HG03039 (cell line): ENCODE measurements around the gene C12orf60.
A peak's percentile ranks its signal among the peaks of the same experiment; 100 is the strongest.

ENCODE experiments used
- ATAC-seq: cut with Tn5 transposase; IDR thresholded peaks from one replicate; pipeline ENCODE4 v1.9.1; 2021; ENCODE audit warnings: mild to moderate bottlenecking, moderate library complexity; ENCODE audit not compliant: unreplicated experiment

The C12orf60 gene

DNA sequence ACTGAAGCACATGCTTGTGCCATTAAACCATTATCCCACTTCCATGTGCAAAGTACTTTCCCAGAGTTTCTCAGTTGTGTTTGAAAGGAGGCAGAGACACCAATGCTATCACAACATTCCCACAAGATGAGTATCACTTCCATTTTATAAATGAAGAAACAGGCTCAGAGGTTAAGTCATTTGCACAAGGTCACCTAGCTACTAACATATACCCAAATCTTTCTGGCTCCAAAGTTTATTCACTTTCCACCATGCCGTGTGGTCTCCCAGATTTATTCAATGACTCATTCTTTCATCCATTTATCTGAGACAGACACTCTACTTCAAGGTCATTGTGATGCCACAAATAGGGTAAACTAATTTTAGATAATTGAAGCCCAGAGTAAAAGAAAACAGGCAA, 30.5 kb downstream of the C12orf60 start:
- no peak for ATAC-seq

DNA sequence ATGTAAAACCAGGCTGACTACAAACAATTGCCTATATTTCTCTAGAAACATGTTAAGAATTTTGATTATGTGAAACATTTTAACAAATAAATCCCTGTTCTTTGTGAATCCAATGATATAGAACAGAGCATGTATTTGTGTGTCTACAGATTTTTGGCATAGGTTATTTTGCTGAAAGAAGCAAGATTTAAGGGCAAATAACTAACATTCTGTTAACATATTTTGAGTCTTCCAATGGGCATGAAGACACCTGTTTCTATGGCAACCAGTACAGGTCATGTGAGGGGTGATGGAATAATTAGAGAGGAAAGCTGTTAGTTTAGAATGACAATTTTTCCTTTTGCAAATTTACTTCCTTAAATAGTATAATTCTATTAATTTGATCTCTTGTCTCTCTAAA, 31.0 kb downstream of the C12orf60 start:
- no peak for ATAC-seq

DNA sequence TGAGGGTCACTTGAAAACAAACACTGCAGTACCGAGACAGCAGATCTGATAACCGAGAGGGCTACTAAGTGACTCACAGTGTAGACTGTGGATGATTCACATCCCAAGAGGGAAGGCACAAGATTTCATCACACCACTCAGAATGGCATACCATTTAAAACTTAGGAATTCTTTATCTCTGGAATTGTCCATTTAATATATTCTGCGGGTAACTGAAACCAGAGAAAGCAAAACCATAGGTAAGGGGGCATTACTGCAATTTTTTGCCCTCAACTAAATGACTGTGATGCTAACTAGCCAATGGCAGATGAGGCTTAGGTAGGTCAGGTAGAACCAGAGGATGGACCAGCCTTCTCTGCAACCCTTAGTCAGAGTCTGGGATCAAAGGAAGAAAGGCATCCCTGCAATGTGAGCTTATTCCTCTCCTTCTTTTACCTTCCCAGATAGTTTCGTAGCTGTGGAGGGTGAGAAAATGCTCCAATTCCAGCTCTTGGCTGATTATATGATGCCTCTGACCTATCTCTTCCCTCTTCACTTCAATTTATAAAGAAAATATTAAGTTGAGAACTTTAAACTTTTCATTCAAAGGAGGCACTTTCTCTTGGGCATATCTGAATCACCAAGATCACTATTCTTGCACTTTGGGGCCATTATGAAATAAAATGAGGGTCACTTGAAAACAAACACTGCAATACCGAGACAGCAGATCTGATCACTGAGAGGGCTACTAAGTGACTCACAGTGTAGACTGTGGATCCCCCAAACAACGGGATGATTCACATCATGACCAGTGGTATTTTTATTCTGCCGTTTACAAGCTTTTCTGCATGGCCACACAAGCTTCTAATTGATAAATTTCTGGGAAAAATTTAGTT, 33.1 kb downstream of the C12orf60 start:
- ATAC-seq = no peak

DNA sequence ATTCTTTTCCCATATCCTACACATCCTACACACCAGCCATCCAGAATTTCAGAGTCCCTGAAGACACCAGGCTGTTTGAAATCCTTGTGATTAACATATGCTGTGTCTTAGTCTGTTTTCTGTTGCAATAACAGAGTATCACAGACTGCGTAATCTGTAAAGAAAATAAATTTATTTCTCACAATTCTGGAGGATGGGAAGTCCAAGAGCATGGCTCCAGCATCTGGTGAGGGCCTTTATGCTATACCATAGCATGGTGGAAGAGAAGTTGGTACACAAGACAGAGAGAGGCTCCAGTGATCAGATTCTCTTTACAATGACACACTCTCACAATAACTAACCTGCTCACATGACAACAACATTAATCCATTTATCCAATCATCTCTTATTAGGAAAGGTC, 35.8 kb downstream of the C12orf60 start:
- no peak for ATAC-seq

DNA sequence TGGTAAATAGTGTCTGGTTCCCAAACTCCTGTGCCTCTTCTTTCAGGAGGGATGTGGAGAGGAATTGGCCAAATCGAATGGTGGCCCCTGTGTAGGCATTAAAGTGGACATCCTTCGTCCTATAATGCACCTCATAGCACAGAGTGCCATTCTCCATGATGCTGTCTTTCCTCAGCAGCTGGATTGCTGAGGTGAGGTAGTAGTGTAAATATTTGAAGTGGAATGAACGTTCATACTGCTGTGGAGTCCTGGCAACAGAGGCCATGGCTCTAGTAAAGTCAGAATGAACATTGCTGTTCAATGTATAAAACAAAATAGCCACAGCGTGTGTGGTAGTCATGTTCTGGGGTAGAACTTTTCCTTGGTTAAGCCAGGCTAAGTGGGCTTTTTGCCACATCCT, 37.1 kb downstream of the C12orf60 start:
- no peak for ATAC-seq

DNA sequence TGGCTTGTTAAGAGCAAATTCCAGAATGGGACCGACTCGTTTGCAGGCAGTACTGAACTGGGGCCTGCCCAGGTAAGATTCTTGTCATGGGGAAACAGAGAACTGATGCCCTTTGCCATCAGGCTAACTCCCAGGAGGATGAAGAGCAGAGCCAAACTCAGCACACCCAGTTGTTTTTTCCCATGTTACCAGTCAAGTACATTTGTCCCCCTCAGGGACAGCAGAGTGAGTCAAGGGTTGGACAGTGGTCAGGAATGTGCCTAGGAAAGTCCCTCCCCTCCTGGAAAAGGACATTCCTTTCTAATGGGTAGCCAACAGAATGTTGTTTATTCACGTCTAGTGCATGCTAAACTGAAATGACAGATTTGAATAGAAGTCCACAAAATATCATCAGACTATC, 38.3 kb downstream of the C12orf60 start:
- no peak for ATAC-seq

DNA sequence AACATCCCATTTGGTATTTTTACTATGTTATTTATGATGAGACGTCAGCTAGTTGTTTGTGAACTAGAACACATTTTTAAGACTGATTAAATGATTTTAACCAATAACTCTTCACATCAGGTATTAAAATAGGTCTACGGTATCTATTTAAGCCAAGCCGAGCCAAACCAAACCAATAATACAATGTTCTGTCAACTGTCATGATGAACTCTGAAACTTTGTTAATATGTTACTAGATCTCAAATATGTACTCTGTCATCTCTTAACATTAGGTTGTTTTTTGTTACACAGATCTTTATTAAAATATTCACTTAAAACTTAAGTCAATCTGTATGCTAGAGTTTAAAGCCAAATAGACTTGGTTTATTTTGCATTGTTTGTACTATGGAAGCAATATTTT, 38.8 kb downstream of the C12orf60 start:
- no peak for ATAC-seq

DNA sequence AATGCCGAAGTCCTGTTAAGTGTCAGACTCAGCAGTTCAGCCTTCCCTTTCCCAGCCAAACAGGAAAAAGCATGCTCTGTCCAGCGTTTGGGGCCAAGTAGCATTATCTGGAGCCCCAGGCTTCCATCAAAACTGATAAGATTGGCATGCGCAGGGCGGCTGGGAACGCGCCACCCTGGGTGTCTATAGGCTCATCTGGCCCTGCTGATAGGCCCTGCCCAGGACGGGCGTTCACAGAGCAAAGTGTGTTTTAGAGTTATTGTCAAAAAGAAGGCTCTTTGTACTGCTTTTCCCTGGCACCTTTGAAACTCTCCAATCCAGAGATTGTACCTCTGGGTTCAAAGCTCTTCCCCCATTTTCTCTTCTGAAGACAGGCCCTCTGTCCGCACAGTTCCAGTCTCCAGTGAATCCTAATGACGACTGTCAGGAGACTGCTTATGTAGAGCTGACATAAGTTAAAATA, 40.0 kb downstream of the C12orf60 start, which contains the start of gene ART4:
TSS of gene ART4 (minus strand) at position 102 of the 463 bp plus-strand sequence. CDS start 413 bp downstream, outside the sequence.
- no peak for ATAC-seq

DNA sequence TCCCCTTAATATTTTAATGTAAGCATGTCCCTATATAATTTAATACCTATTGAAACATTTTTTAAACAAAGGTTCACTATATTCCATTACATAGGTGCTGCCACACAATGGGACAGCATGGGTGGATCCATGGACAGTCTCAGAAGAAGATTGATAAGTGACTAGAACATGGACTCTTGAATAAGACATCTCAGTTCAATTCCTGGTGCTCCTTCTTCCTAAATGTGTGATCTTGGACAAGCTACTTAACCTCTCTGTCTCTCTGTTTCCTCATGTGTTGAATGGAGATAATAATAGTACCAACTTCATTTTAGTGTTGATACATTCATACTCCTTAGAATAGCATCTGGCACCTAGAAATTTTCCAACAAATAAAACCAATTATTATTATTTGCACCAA, 40.9 kb downstream of the C12orf60 start:
- no peak for ATAC-seq

DNA sequence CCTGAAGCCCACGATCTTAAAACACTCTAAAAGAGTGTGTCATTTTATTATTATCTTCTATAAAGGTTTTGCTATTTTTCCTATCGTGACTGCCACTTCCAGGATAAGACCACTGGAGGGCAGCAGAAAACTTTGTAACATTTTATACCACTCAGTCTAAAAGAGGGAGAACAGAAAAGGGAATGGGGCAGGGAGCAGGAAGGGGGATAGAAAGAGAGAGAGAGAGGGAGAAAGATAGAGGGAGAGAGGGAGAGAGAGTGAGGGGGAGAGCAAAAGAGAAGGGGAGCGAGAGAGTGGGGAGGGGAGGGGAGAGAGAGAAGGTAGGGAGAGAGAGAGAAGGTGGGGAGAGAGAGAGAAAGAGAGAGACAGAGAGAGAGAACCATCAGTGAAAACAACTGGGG, 41.9 kb downstream of the C12orf60 start:
- ATAC-seq = no peak

DNA sequence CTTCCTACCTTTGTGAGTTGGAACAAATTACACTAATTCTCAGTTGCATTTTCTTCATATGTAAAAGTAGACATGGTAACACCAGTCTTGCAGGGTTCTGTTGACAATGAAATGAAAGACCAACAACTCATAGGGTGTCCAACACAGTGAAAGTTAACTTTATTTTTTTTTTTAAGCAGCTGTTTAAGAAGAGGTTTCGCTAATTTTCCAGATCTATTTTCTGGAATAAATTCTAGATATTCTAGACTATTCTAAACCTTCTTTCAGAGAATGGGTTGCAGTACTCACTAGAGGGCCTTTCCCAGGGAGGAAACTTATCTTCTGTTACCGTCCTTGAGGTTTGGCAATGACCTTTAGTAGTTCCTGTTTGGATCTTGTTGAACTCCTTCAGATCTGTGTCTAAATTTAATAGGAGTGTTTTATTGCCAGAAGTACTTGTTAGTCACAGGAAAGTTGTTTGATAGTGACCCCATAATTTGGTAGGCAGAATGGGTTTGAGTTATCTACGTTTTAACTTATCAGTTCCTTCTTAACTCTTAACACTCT, 42.6 kb downstream of the C12orf60 start:
- no peak for ATAC-seq

DNA sequence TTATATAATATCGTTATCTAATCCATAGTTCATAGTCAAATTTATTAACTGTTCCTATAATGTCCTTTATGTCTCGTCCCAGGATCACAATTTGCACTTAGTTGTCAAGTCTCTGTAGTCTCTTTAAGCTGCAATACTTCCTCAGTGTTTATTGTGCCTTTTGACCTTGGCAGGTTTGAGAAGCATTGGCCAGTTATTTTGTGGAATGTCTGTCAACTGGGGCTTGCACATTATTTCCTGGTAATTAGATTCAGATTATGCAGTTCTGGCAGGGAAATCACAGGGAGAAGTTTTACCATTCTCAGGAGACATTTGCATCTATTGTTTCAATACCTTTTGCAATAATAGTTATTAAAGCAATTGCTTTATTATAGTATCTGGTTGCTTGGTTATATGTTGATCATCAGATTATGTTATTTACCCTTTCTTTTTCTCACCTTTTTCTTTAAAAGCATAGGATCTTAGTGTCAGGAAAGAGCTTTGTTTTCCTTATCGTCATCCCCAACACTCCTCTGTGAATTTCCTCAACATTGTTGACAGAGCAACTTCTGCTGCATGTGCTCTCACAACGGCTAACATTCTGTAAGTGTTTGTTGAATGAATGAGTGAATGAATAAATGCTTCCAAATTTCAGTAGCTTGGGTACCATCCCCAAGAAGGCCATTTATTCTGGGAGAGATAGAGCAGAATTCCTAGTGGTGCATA, 43.6 kb downstream of the C12orf60 start:
- no peak for ATAC-seq

DNA sequence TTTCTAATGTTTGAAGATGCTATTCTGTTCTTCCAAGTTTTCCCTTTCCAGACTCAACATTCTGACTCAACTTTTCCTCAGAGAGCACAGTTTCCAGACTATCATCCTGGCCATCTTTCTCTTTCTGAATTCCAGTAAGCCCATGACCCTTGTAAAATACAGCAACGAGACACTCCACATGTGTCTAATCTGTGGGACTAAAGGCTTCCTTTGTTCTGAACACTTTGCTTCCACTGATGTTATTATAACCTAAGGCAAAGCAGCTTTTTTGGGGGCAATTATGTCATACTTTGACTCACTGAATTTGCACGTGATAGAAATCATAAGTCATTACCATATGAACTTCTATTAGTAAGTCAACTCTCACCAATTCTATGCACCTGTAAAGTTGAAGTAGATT, 46.2 kb downstream of the C12orf60 start:
- no peak for ATAC-seq

DNA sequence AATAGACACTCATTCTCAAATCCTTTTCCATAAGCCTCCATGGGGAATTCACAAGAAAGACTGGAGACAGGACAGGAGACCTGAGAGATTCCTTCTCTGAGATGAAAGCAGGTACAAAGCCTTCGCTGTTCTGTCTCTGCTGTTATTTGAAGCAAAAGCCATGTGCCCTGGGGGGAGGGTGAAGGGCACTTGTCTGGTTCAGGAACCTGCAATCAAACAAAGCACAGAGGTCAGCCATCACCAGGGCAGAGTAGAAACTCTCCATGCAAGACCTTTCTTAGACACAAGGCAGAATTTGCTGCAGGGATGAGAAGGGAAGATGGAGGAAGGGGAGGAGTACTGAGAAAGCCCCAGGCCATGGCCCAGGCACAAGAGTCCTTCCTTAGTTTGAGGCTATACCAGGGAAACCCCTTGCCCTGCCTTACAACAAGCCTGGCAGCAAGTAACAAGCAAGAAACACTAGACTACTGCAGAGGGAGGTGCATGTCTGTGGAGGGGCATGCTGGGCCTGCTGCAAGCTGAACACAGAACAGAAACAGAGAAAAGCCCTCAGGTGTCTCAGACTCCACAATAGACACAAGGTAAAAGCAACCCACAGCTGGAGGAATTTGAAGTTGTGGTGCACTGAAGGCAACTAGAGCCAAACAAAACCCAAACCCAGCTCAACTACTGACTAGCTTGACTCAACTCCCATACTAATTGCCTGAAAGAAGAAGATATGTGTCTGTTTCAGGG, 47.6 kb downstream of the C12orf60 start:
- ATAC-seq = peak; percentile 78

DNA sequence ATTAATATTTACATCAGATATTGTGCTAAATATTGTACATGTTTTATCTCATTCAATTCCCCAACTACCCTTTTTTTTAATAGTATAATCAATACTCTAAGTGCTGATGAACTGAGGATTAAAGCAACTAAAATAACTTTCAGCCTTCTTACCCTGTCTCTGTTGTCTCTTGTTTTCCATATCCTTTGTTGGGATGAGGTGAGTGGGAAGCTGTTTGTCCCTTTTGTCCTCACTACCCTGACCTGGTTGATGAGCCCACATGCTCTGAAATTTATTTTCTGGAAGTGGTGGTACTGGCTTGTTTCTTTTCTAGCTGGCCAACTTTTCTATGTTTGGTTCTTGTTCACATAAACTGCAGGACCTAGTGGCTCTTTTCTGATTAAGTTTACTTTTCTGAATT, 49.4 kb downstream of the C12orf60 start:
- ATAC-seq = no peak

DNA sequence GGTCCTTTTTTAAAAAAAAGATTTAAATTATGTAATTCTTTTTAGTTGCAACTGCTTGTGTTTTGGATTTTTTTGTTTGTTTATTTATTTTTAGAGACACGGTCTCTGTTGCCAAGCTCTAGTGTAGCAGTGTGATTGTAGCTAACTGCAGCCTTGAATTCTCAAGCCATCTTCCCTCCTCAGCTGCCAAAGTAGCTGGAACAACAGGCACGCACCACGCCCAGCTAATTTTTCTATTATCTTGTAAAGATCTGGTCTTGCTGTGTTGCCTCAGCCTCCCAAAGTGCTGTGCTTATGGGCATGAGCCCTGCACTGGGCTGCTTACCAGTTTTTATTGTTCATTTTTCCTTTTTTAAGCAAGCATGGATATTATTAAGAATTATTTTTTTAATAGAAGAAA, 50.5 kb downstream of the C12orf60 start:
- no peak for ATAC-seq

DNA sequence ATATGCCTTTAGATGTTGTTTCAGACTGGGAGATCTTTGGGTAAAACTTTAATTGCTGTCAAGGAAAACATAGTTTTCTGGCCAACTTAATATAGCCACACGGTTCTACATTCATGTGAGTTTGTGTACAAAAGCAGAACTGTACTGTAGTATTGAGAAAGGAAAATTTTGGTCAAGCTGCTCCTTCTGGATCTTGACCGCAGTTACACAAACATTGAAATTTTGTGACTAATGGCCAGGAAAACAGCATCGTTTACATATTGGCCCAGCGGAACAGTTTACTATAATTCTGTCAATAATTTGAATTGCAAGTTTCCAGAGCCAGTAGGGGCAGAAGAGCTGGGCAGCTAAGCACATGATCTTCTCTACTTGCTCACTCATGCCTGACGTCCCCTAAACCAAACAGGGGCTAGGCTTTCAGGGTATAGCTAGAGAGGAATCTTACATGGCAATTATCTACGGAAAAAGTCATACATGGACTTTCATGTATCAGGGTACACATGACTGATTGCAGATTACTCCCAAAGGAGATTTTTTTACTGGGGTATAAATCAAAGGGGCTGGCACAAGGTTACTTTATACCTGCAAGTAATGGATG, 51.2 kb downstream of the C12orf60 start:
- no peak for ATAC-seq

DNA sequence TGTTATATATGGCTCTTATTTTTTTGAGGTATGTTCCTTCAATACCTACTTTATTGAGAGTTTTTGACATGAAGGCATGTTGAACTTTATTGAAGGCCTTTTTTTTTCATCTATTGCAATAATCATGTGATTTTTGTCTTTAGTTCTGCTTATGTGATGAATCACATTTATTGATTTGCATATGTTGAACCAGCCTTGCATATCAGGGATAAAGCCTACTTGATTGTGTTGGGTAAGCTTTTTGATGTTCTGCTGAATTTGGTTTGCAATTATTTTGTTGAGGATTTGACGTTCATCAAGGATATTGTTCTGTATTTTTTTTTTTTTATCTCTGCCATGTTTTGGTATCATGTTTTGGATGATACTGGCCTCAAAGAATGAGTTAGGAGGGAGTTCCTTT, 55.0 kb downstream of the C12orf60 start:
- no peak for ATAC-seq

DNA sequence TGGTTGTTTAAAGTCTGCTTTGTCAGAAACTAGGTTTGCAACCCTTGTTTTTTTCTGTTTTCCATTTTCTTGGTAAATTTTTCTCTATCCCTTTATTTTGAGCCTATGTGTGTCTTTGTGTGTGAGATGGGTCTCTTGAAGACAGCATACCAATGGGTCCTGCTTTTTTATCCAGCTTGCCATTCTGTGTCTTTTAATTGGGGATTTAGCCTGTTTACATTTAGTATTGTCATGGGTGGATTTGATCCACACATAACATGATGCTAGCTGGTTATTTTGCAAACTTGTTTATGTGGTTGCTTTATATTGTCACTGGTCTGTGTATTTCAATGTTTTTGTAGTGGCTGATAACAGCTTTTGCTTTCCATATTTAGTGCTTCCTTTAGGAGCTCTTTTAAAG, 57.0 kb downstream of the C12orf60 start:
- no peak for ATAC-seq

DNA sequence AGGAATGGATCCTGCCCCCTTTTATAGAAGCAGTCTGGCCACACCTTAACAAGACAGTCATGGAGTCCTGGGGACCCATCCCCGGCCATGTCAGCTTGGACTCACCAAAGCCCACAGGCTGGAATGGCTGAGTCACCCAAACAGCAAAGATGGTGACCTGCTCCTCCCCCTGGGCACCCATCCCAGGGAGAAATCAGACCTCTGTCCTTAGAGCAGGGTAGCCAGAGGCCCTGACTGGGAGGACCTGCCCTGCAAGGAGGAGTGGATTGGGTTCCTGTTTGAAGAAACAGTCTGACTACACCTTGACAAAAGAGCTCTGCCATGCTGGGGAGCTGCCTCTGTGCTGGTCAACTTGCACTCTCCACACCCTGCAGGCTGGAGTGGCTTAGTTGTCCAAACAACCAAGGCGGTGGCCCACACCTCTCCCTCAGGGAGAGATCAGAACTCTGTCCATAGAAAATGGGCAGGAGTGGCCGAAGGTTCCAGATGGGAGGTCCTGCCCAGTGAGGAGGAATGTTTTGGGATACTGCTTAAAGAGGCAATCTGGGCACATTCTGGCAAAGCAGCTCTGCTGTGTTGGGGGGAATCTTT, 65.5 kb downstream of the C12orf60 start:
- ATAC-seq = no peak
